COLO668 (cell line): ENCODE data around the gene GAS7.

Experiments
- DNase-seq: peaks from one replicate; lab custom pipeline; 2025; ENCODE audit not compliant: unreplicated experiment; lab: John Stamatoyannopoulos, UW

Gene GAS7

GRCh38 chr17:10198509-10199249 lies at the start of gene GAS7:
Gene GAS7 (minus strand): TSS chr17:10198606.
- no peak for DNase-seq

- no peak for DNase-seq
These were observed 49.4 kb upstream of the GAS7 start for GRCh38 chr17:10247810-10248209.

GRCh38 chr17:10243883-10244844 lies 45.8 kb upstream of the GAS7 start:
- DNase-seq, result no peak

- no peak for DNase-seq
These were observed 43.4 kb upstream of the GAS7 start for GRCh38 chr17:10241781-10242180.

- DNase-seq, result no peak
These were observed 40.3 kb upstream of the GAS7 start for GRCh38 chr17:10238661-10239060.

GRCh38 chr17:10234033-10234432 lies 35.6 kb upstream of the GAS7 start:
- DNase-seq, result no peak

GRCh38 chr17:10233161-10233560 lies 34.8 kb upstream of the GAS7 start:
- DNase-seq, result no peak

- no peak for DNase-seq
These were observed 30.8 kb upstream of the GAS7 start for GRCh38 chr17:10229181-10229580.

- DNase-seq, result peak; percentile 1
These were observed 28.7 kb upstream of the GAS7 start for GRCh38 chr17:10226930-10227695.

- no peak for DNase-seq
These were observed 26.3 kb upstream of the GAS7 start for GRCh38 chr17:10224582-10225195.

- DNase-seq, result no peak
These were observed 20.8 kb upstream of the GAS7 start for GRCh38 chr17:10219193-10219592.

GRCh38 chr17:10217916-10218315 lies 19.5 kb upstream of the GAS7 start:
- no peak for DNase-seq

- DNase-seq, result no peak
These were observed 18.0 kb upstream of the GAS7 start for GRCh38 chr17:10216213-10216938.

- DNase-seq, result no peak
These were observed 16.9 kb upstream of the GAS7 start for GRCh38 chr17:10215286-10215685.

GRCh38 chr17:10211666-10212065 lies 13.3 kb upstream of the GAS7 start:
- DNase-seq, result no peak

GRCh38 chr17:10210151-10210574 lies 11.8 kb upstream of the GAS7 start:
- DNase-seq, result no peak

- DNase-seq, result no peak
These were observed 10.3 kb upstream of the GAS7 start for GRCh38 chr17:10208604-10209193.

- DNase-seq, result no peak
These were observed 8.7 kb upstream of the GAS7 start for GRCh38 chr17:10207153-10207552.

- no peak for DNase-seq
These were observed 7.3 kb upstream of the GAS7 start for GRCh38 chr17:10205549-10206185.
